ENCODE measurements around the gene HSF2BP. TPM values are rescaled to one million over a fixed set of nuclear protein-coding genes. Genes with fewer than 3 reads are reported as not detected.
"Not testable (repeated sequence)": the region's sequence is repeated elsewhere in the genome, so short reads cannot be mapped to it uniquely, and the experiment has no call there.

The HSF2BP gene
- total and polyA plus RNA-seq, 5 experiments from 2014 or later = 0.22 to 0.68 (median 0.64) TPM

GRCh38 chr21:43681650-43682049 lies 22.4 kb upstream of the HSF2BP start:
- no peak for DNase-seq
- Mint-ChIP-seq H3K27ac (peak overlapping the region in 1 of 10 donors; percentile 66), H3K4me1 (peaks cover 4 to 26% (median 17%) of the 10 kb centered on the region in 4 donors), H3K27me3 (no peaks in the 10 kb centered on the region), H3K36me3 (peaks cover 0 to 95% (median 30%) of the 10 kb centered on the region in 3 donors), H3K4me3 (no peak overlapping the region), H3K9me3 (no peaks in the 10 kb centered on the region)
- POLR2A ChIA-PET = no interaction called here
- no peak for ATAC-seq

DNA sequence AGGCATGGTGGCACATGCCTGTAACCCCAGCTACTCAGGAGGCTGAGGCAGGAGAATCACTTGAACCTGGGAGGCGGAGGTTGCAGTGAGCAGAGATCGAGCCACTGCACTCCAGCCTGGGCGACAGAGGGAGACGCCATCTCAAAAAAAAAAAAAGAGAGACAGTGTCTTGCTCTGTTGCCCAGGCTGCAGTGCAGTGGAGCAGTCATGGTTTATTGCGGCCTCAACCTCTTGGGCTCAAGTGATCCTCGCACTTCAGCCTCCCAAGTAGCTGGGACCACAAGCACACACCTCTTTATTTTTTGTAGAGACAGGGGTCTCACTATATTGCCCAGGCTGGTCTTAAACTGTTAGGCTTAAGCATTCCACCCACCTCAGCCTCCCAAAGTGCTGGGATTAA lies 21.1 kb upstream of the HSF2BP start:
- Mint-ChIP-seq H3K4me1 (peaks cover 4 to 29% (median 17%) of the 10 kb centered on the region in 4 donors), H3K36me3 (peaks cover 0 to 95% (median 33%) of the 10 kb centered on the region in 3 donors)
- DNase-seq, H3K9me3 Mint-ChIP-seq, POLR2A ChIA-PET, H3K27me3 Mint-ChIP-seq, ATAC-seq, H3K27ac Mint-ChIP-seq, H3K4me3 Mint-ChIP-seq: not testable (repeated sequence)

GRCh38 chr21:43679951-43680350 lies 20.7 kb upstream of the HSF2BP start:
- Mint-ChIP-seq H3K36me3 (peaks cover 0 to 95% (median 35%) of the 10 kb centered on the region in 3 donors), H3K27ac (peak overlapping the region in 2 of 10 donors; percentile 1 to 86), H3K9me3 (no peaks in the 10 kb centered on the region), H3K27me3 (no peaks in the 10 kb centered on the region), H3K4me1 (peaks cover 4 to 29% (median 17%) of the 10 kb centered on the region in 4 donors), H3K4me3 (no peak overlapping the region)
- DNase-seq (no peak), ATAC-seq (no peak)
- POLR2A ChIA-PET = no interaction called here

GRCh38 chr21:43676391-43676790 lies 17.1 kb upstream of the HSF2BP start:
- POLR2A ChIA-PET = no interaction called here
- Mint-ChIP-seq H3K4me3 (no peak overlapping the region), H3K9me3 (no peaks in the 10 kb centered on the region), H3K36me3 (peaks cover 4 to 93% (median 31%) of the 10 kb centered on the region in 3 donors), H3K27ac (peak overlapping the region in 2 of 10 donors; percentile 8 to 61), H3K4me1 (peaks cover 6 to 27% (median 13%) of the 10 kb centered on the region in 4 donors), H3K27me3 (no peaks in the 10 kb centered on the region)
- DNase-seq (no peak), ATAC-seq (no peak)

- POLR2A ChIA-PET = interaction anchor here (0.5 kb wide), 1 partner anchor 70 kb away, joined by 3 read pairs; no protein-coding TSS in a partner anchor
- Mint-ChIP-seq H3K4me1 (peaks cover 6 to 27% (median 13%) of the 10 kb centered on the region in 4 donors), H3K9me3 (no peaks in the 10 kb centered on the region), H3K36me3 (peaks cover 4 to 93% (median 31%) of the 10 kb centered on the region in 3 donors), H3K4me3 (peak overlapping the region in 1 of 10 donors; percentile 10), H3K27me3 (no peaks in the 10 kb centered on the region), H3K27ac (peak overlapping the region in 2 of 10 donors; percentile 1 to 8)
- ATAC-seq = no peak
- DNase-seq = no peak
These were observed 16.6 kb upstream of the HSF2BP start for GRCh38 chr21:43675871-43676270.

- Mint-ChIP-seq H3K27ac (peak overlapping the region in 1 of 10 donors; percentile 33), H3K4me1 (peaks cover 17 to 42% (median 26%) of the 10 kb centered on the region in 4 donors), H3K27me3 (no peaks in the 10 kb centered on the region), H3K36me3 (peaks cover 4 to 80% (median 13%) of the 10 kb centered on the region in 3 donors), H3K9me3 (no peaks in the 10 kb centered on the region), H3K4me3 (no peak overlapping the region)
- no peak for DNase-seq
- no peak for ATAC-seq
- POLR2A ChIA-PET = no interaction called here
These were observed 10.7 kb upstream of the HSF2BP start for GRCh38 chr21:43669828-43670605.

DNA sequence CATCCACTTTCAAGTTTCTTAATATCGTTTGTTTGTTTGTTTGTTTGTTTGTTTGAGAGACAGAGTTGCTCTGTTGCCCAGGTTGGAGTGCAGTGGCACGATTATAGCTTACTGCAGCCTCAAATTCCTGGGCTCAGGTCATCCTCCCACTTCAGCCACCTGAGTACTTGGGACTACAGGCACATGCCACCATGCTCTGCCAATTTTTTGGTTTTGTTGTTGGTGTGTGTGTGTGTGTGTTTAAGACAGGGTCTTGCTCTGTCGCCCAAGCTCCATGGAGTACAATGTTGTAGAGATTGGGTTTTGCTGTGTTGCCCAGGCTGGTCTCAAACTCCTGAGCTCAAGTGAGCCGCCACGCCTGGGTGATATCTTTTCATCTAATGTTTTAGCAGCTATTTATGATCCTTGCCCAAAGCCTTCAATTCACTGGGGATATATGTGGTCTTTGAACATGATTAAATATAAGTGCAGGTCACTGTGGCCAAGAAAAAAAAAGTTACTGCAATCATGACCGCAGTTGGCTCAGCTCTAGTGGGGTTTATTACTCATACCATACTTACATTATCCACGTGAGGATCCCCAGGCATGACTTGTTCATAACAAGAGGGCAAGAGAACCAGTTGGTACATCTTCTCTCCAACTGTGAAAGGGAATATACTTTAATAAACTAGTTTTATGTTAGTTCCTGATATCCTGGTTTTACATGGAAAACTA lies 8.1 kb upstream of the HSF2BP start:
- peak overlapping the region in 2 of 10 donors; percentile 6 to 47 for H3K4me3 Mint-ChIP-seq
- no peak for ATAC-seq
- POLR2A ChIA-PET = no interaction called here

GRCh38 chr21:43665879-43666278 lies 6.6 kb upstream of the HSF2BP start:
- ATAC-seq (no peak), DNase-seq (no peak)
- H3K27ac Mint-ChIP-seq = peak overlapping the region in 1 of 10 donors; percentile 63
- peak overlapping the region in 1 of 10 donors; percentile 40 for H3K4me3 Mint-ChIP-seq
- POLR2A ChIA-PET = no interaction called here
- no peaks in the 10 kb centered on the region for H3K9me3 Mint-ChIP-seq
- no peaks in the 10 kb centered on the region for H3K27me3 Mint-ChIP-seq
- peaks cover 0 to 79% (median 15%) of the 10 kb centered on the region in 3 donors for H3K36me3 Mint-ChIP-seq
- peaks cover 30 to 72% (median 56%) of the 10 kb centered on the region in 4 donors for H3K4me1 Mint-ChIP-seq

More for the DNA sequence above, 8.1 kb upstream of the HSF2BP start:
- Mint-ChIP-seq H3K27me3 (no peaks in the 10 kb centered on the region), H3K27ac (peak overlapping the region in 4 of 10 donors; percentile 7 to 46 (median 28)), H3K36me3 (peaks cover 0 to 81% (median 13%) of the 10 kb centered on the region in 3 donors), H3K9me3 (no peaks in the 10 kb centered on the region), H3K4me1 (peaks cover 19 to 57% (median 41%) of the 10 kb centered on the region in 4 donors)
- no peak for DNase-seq

- no peak overlapping the region for H3K4me3 Mint-ChIP-seq
- H3K27ac Mint-ChIP-seq = peak overlapping the region in 4 of 10 donors; percentile 11 to 87 (median 49)
- peaks cover 0 to 65% (median 15%) of the 10 kb centered on the region in 3 donors for H3K36me3 Mint-ChIP-seq
- H3K9me3 Mint-ChIP-seq = no peaks in the 10 kb centered on the region
- DNase-seq (no peak), ATAC-seq (no peak)
- no peaks in the 10 kb centered on the region for H3K27me3 Mint-ChIP-seq
- POLR2A ChIA-PET = no interaction called here
- H3K4me1 Mint-ChIP-seq = peaks cover 31 to 70% (median 67%) of the 10 kb centered on the region in 4 donors
These were observed 5.1 kb upstream of the HSF2BP start for GRCh38 chr21:43664358-43664757.

DNA sequence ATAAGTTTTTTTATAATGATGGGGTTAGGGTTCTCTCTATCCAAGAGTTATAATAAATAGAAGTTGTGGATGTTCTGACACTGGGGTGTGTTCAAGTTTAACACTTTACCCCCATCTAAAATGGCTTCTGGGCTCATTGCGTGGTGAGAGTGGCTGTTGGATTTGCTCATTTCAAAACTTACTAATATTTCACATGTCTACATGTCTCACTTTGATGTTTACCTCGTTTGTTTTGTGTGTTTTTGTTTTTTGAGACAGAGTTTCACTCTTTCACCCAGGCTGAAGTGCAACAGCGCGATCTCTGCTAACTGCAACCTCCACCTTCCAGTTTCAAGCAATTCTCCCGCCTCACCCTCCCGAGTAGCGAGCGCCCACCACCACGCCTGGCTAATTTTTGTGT lies 3.7 kb upstream of the HSF2BP start:
- POLR2A ChIA-PET = no interaction called here
- ATAC-seq = no peak
- no peak overlapping the region for H3K4me3 Mint-ChIP-seq
- H3K9me3 Mint-ChIP-seq = no peaks in the 10 kb centered on the region
- no peaks in the 10 kb centered on the region for H3K27me3 Mint-ChIP-seq
- DNase-seq = no peak
- H3K4me1 Mint-ChIP-seq = peaks cover 29 to 74% (median 69%) of the 10 kb centered on the region in 4 donors
- peaks cover 0 to 58% (median 15%) of the 10 kb centered on the region in 3 donors for H3K36me3 Mint-ChIP-seq
- H3K27ac Mint-ChIP-seq = peak overlapping the region in 7 of 10 donors; percentile 29 to 71 (median 61)

- peak overlapping the region in 4 of 10 donors; percentile 81 to 96 (median 91) for H3K4me3 Mint-ChIP-seq
- DNase-seq (no peak), ATAC-seq (no peak)
- H3K9me3 Mint-ChIP-seq = no peaks in the 10 kb centered on the region
- H3K4me1 Mint-ChIP-seq = peaks cover 28 to 70% (median 66%) of the 10 kb centered on the region in 4 donors
- no peaks in the 10 kb centered on the region for H3K27me3 Mint-ChIP-seq
- H3K36me3 Mint-ChIP-seq = peaks cover 0 to 55% (median 15%) of the 10 kb centered on the region in 3 donors
- peak overlapping the region in 7 of 10 donors; percentile 61 to 97 (median 84) for H3K27ac Mint-ChIP-seq
- POLR2A ChIA-PET = no interaction called here
These were observed 3.0 kb upstream of the HSF2BP start for GRCh38 chr21:43662286-43662685.

DNA sequence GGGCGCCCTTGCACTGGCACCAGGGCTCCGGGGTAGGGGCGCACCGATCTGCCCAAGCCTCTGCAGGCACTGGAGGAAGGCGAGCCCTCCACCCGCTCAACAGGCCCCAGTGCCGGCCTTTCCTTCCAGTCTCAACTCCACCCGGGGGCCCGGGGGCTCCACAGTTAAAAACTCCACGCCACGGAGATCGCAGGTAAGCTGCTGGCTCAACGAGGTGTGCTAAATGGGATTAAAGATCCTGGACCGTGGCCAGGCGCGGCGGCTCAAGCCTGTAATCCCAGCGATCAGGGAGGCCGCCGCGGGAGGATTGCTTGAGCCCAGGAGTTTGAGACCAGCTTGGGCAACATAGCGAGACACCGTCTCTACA lies 536 bp downstream of the HSF2BP start:
- Mint-ChIP-seq H3K36me3 (peaks cover 0 to 26% (median 2%) of the 10 kb centered on the region in 3 donors), H3K27ac (peak overlapping the region; percentile 83 to 98 (median 94)), H3K4me3 (peak overlapping the region; percentile 70 to 98 (median 81)), H3K27me3 (no peaks in the 10 kb centered on the region), H3K4me1 (peaks cover 21 to 50% (median 44%) of the 10 kb centered on the region in 4 donors), H3K9me3 (no peaks in the 10 kb centered on the region)
- ATAC-seq = no peak
- POLR2A ChIA-PET = interaction anchor here (0.6 to 1.5 kb wide), 4 partner anchors 67 to 766 kb away, joined by 3 to 4 read pairs (median 4); partner anchors contain the start of gene NDUFV3
- DNase-seq = no peak
